ENCODE data around the gene CEMIP2.

Gene CEMIP2

DNA sequence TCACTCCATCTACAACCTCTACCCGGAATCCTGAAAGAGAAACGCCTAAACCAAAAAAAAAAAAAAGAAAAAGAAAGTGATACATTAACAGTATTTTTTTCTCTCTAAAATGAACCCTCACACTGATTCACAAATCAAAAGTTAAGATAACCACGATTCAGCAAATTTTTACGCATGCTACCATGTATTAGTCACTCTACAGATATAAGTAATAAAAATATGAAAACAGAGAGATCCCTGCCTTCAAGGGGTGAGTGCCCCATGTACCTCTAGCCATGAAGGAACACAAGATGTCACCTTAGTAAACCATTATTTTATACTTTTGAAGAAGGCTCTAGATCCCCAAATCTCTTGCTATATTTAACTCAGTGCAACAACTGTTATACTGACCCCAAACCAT, 33.4 kb downstream of the CEMIP2 start:
- ChIA-PET CTCF (interaction anchor here (1.0 kb wide), 1 partner anchor 18 kb away, joined by 3 read pairs; no protein-coding TSS in a partner anchor), POLR2A (no interaction called here)
- TF ChIP-seq, protein P1, sequence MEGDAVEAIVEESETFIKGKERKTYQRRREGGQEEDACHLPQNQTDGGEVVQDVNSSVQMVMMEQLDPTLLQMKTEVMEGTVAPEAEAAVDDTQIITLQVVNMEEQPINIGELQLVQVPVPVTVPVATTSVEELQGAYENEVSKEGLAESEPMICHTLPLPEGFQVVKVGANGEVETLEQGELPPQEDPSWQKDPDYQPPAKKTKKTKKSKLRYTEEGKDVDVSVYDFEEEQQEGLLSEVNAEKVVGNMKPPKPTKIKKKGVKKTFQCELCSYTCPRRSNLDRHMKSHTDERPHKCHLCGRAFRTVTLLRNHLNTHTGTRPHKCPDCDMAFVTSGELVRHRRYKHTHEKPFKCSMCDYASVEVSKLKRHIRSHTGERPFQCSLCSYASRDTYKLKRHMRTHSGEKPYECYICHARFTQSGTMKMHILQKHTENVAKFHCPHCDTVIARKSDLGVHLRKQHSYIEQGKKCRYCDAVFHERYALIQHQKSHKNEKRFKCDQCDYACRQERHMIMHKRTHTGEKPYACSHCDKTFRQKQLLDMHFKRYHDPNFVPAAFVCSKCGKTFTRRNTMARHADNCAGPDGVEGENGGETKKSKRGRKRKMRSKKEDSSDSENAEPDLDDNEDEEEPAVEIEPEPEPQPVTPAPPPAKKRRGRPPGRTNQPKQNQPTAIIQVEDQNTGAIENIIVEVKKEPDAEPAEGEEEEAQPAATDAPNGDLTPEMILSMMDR (IDR thresholded peaks at IDR 0.05; ENCODE audit: insufficient read depth, low read length, missing control alignments): no peak
- DNase-seq (ENCODE audit: low read depth, low spot score): no peak
- H3K4me3 ChIP-seq (ENCODE audit: low read depth, low read length): no peak overlapping the region

DNA sequence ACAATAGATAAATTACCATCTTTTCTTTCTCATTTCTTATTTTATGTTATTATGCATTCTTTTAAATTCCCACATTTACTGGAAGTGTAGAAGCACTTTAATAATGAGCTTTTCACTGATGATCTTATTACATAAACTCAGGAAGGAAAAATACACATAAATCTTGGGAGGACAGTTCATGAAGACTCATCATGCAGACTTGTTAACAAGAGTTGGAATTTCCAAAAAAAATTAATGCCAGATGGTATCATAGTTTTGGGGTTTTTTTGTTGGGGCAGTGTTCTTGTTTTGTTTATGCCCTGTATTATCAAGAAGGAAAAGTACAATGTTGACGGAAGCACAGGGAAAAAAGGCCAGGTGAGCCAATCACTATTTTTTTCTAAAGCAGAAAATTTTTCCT, 35.1 kb downstream of the CEMIP2 start:
- H3K4me3 ChIP-seq (ENCODE audit: low read depth, low read length): no peak overlapping the region
- TF ChIP-seq, protein P1 (IDR thresholded peaks at IDR 0.05; ENCODE audit: insufficient read depth, low read length, missing control alignments): no peak
- no peak for DNase-seq (ENCODE audit: low read depth, low spot score)
- POLR2A ChIA-PET: no interaction called here
- CTCF ChIA-PET: interaction anchor here (0.7 to 1.4 kb wide), 4 partner anchors 14 to 128 kb away, joined by 3 to 7 read pairs (median 3); no protein-coding TSS in a partner anchor

DNA sequence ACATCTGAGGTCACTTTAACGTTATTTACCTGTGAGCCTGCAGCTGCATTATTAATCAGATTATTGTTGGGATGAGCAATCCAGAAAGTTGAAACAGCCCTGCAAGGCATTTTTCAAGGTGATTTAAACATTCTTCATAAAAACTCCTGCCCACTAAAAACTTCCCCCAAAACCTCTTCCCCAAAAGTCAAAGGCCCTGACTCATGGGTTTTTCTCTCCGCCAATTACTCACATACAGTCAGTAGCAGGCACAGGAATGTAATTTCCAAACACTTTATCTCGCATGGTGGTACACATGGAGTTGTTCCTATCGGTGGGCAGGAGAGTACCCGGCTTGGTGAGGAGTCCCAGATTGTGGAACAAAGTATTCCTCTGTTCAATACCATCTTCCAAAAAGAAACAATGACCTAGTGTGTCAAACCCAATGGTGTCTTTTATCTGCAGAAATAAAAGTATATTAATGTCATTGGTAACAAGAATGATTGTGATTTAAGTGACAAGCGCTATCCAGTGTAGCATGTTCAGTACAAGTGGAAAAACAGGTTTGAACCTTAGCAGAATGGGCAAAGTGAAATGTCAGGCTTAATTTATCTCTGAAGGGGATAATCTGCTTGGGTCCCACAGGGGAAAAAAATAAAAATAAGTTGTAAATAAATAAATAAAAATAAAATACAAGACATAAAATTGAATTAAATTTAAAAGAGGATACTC, 38.3 kb downstream of the CEMIP2 start:
- TF ChIP-seq, protein P1 (IDR thresholded peaks at IDR 0.05; ENCODE audit: insufficient read depth, low read length, missing control alignments): no peak
- no peak overlapping the region for H3K4me3 ChIP-seq (ENCODE audit: low read depth, low read length)
- DNase-seq (ENCODE audit: low read depth, low spot score): no peak
- POLR2A ChIA-PET: no interaction called here
- CTCF ChIA-PET: no interaction called here

DNA sequence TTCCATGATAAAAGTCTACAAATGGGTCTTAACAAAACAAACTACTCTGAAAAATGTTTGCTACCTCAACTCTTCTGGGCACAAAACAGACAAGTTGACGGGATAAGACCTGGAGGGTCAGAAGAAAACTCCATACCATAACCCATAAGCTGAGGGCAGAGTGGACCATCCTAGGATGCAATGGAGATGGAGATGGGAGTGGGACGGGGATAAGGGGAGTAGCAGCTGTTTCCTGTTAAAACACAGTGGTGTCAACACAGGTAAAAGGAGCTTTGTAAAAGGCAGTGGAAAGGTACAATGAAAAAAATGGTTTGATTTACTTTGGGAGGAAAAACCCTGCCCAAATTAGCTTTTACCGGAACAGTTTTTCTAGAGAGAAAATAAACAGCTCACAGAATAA, 41.6 kb downstream of the CEMIP2 start:
- no peak overlapping the region for H3K4me3 ChIP-seq (ENCODE audit: low read depth, low read length)
- CTCF ChIA-PET: interaction anchor here (1.3 kb wide), 1 partner anchor 10 kb away, joined by 11 read pairs; no protein-coding TSS in a partner anchor
- DNase-seq (ENCODE audit: low read depth, low spot score): no peak
- TF ChIP-seq, protein P1 (IDR thresholded peaks at IDR 0.05; ENCODE audit: insufficient read depth, low read length, missing control alignments): no peak
- POLR2A ChIA-PET: no interaction called here

DNA sequence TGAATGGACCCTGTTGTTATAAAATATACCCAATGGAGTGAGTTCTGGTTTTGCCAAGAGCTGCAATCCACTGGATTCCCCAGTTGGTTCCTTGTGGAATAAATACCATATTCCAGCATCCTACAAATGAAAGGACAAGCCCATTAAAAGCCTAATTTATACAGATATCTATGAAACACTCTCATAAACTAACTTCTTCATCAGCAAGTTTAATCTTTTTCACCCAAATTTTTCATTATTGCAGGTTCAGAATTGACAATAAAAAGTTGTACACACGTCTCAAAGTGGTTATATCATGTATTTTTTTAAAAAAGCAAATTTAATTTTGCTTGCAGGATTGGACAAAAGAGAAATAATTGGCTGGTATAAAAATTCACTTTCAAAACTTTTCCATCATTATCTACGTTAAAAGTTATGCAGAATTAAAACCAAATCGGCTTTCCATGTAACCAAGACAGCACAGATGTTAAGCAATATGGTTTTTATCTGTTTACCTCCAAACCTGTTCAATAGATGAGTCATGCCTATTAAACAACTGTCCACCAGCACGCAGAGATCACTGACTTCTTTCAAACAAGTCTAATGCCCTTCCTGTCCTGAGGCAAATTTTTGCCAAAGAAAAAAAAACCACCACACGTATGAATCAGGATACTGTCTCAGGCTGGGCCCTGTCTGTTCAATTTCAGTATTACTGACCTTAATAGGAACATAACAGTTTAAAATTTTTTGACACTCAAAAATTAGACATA, 42.5 kb downstream of the CEMIP2 start:
- CTCF ChIA-PET: interaction anchor here (0.7 to 1.8 kb wide), 2 partner anchors 9 to 11 kb away, joined by 3 to 4 read pairs; no protein-coding TSS in a partner anchor
- POLR2A ChIA-PET: no interaction called here
- no peak overlapping the region for H3K4me3 ChIP-seq (ENCODE audit: low read depth, low read length)
- DNase-seq (ENCODE audit: low read depth, low spot score): no peak
- TF ChIP-seq, protein P1 (IDR thresholded peaks at IDR 0.05; ENCODE audit: insufficient read depth, low read length, missing control alignments): no peak

DNA sequence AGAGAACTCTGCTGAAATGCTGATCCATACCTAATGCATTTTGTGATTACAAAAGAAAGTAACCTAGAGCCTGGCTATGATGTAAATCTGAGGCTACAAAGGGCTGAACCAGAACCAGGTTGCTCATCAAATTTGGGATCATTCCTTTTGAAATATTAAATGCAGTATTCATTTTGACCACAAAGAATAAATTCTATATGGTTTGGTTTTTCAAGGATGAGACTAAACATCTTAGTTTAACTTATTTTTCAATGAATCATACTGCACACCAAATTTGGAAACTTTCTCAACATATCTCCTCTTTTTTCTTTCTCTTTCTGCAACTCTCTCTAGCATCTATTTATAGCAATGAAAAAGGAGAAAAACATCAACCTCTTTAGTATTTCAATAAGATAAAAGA, 46.5 kb downstream of the CEMIP2 start:
- DNase-seq (ENCODE audit: low read depth, low spot score): no peak
- ChIA-PET CTCF (interaction anchor here (1.2 kb wide), 1 partner anchor 13 kb away, joined by 5 read pairs; no protein-coding TSS in a partner anchor), POLR2A (interaction anchor here (2.7 kb wide), 1 partner anchor 47 kb away, joined by 8 read pairs; the partner anchor contains the start of gene CEMIP2)
- H3K4me3 ChIP-seq (ENCODE audit: low read depth, low read length): no peak overlapping the region
- TF ChIP-seq, protein P1 (IDR thresholded peaks at IDR 0.05; ENCODE audit: insufficient read depth, low read length, missing control alignments): no peak

Measured in AG04449 (cell line).